ENCODE data around the gene EPHA4.

EPHA4 gene

GRCh38 chr2:221571025-221571550 is 1.0 kb downstream of the EPHA4 start:
- DNase-seq: peak; percentile 74

- peak; percentile 58 for DNase-seq
Measured at GRCh38 chr2:221570321-221570935, 1.7 kb downstream of the EPHA4 start.

- no peak for DNase-seq
Measured at GRCh38 chr2:221569871-221570270, 2.2 kb downstream of the EPHA4 start.

GRCh38 chr2:221569425-221569845 is 2.7 kb downstream of the EPHA4 start:
- peak; percentile 43 for DNase-seq

GRCh38 chr2:221568299-221568698 is 3.8 kb downstream of the EPHA4 start:
- DNase-seq: no peak

- DNase-seq: no peak
Measured at GRCh38 chr2:221567809-221568208, 4.3 kb downstream of the EPHA4 start.

GRCh38 chr2:221567231-221567760 is 4.8 kb downstream of the EPHA4 start:
- DNase-seq: no peak

- DNase-seq: no peak
Measured at GRCh38 chr2:221563270-221563985, 8.7 kb downstream of the EPHA4 start.

GRCh38 chr2:221562226-221562625 is 9.9 kb downstream of the EPHA4 start:
- DNase-seq: no peak

GRCh38 chr2:221561770-221562169 is 10.3 kb downstream of the EPHA4 start:
- no peak for DNase-seq

- no peak for DNase-seq
Measured at GRCh38 chr2:221559991-221560390, 12.1 kb downstream of the EPHA4 start.

- DNase-seq: no peak
Measured at GRCh38 chr2:221558107-221558506, 14.0 kb downstream of the EPHA4 start.

- DNase-seq: no peak
Measured at GRCh38 chr2:221555494-221555846, 16.6 kb downstream of the EPHA4 start.

GRCh38 chr2:221554769-221555493 is 17.2 kb downstream of the EPHA4 start:
- no peak for DNase-seq

- DNase-seq: no peak
Measured at GRCh38 chr2:221553333-221553732, 18.8 kb downstream of the EPHA4 start.

GRCh38 chr2:221552291-221552690 is 19.8 kb downstream of the EPHA4 start:
- no peak for DNase-seq

GRCh38 chr2:221551864-221552263 is 20.2 kb downstream of the EPHA4 start:
- no peak for DNase-seq

- DNase-seq: no peak
Measured at GRCh38 chr2:221549143-221549542, 23.0 kb downstream of the EPHA4 start.

GRCh38 chr2:221546505-221547225 is 25.4 kb downstream of the EPHA4 start:
- no peak for DNase-seq

GRCh38 chr2:221541131-221541735 is 30.9 kb downstream of the EPHA4 start:
- no peak for DNase-seq

- no peak for DNase-seq
Measured at GRCh38 chr2:221539246-221539645, 32.9 kb downstream of the EPHA4 start.

GRCh38 chr2:221535824-221536223 is 36.3 kb downstream of the EPHA4 start:
- no peak for DNase-seq
